Mammary epithelial cell (primary cell): ENCODE data around the gene SGMS2.

Experiments
- CTCF ChIP-seq, 2 donors: IDR thresholded peaks in 1 of 2; conservative IDR thresholded peaks in 1 of 2; 2 replicates each; pipeline ENCODE4 v1.5.1; 2011 to 2012; ENCODE audit warnings: inconsistent platforms in 2 of 2, low read length in 2 of 2, mild to moderate bottlenecking in 2 of 2, control low read depth in 1 of 2, low read depth in 1 of 2; ENCODE audit not compliant: insufficient read depth in 1 of 2; ENCODE audit errors: extremely low read depth in 1 of 2
- EZH2 ChIP-seq: IDR thresholded peaks from 2 replicates; pipeline ENCODE4 v1.6.1; 2012; ENCODE audit warnings: low read length, inconsistent platforms, borderline replicate concordance

- TF ChIP-seq CTCF (conservative IDR thresholded peaks at IDR 0.05 in 1 of 2, IDR thresholded peaks at IDR 0.05 in 1 of 2; ENCODE audit: extremely low read depth in 1 of 2, insufficient read depth in 1 of 2, low read depth in 1 of 2, low read length in 2 of 2) (no peak), EZH2 (no peak)
Observed at GRCh38 chr4:107858158-107858742, 33.5 kb downstream of the SGMS2 start.
